ENCODE data around the gene NR4A3.

DNA sequence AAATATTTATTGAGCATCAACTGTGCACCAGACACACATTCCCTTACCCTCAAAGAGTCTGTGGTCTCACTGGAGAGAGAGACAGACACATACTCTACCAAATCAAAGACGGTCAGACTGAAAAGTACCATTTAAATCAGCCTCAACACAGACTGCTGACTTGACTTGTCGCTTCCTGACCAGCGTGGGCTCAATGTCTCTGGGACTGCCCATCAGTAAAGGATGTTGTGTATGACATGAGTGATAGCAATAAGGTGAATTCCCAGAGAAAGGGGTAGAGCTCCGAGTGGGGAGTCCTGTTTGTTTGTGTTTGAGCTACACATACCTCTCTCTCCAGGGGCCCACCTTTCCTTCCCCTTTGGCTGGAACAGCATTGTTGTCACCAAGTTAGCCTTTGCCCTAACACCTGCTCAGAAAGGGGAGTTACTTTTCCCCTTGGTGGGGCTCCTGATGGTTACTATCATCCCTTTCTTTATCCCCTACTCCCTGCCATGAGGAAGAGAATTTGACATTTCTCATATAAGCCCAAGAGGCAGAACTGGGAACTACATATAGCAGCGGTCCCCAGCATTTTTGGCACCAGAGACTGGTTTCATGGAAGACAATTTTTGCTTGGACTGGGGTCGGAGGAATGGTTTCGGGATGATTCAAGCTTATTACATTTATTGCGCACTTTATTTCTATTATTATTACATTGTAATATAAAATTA is 33.9 kb downstream of the NR4A3 start:
- TF ChIP-seq SUZ12 (IDR thresholded peaks at IDR 0.05) (no peak), FOXM1 (IDR thresholded peaks at IDR 0.05; ENCODE audit: borderline replicate concordance) (no peak), BHLHE40 (IDR thresholded peaks at IDR 0.05; ENCODE audit: borderline replicate concordance) (no peak), ELF4 (IDR thresholded peaks at IDR 0.05) (no peak), TARDBP (IDR thresholded peaks at IDR 0.05) (no peak), SP1 (IDR thresholded peaks at IDR 0.05) (no peak), HDGF (IDR thresholded peaks at IDR 0.05; ENCODE audit: borderline replicate concordance) (no peak), ARNT (IDR thresholded peaks at IDR 0.05) (no peak), NFRKB (IDR thresholded peaks at IDR 0.05) (no peak), FOXA1 (IDR thresholded peaks at IDR 0.05) (no peak), LEF1 (IDR thresholded peaks at IDR 0.05; ENCODE audit: borderline replicate concordance) (no peak)
- TF ChIP-seq, protein P1, sequence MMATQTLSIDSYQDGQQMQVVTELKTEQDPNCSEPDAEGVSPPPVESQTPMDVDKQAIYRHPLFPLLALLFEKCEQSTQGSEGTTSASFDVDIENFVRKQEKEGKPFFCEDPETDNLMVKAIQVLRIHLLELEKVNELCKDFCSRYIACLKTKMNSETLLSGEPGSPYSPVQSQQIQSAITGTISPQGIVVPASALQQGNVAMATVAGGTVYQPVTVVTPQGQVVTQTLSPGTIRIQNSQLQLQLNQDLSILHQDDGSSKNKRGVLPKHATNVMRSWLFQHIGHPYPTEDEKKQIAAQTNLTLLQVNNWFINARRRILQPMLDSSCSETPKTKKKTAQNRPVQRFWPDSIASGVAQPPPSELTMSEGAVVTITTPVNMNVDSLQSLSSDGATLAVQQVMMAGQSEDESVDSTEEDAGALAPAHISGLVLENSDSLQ (IDR thresholded peaks at IDR 0.05): no peak

Measured in HEK293T (cell line).